GM10248 (cell line): ENCODE data around the gene SLC25A4.
A peak's percentile ranks its signal among the peaks of the same experiment; 100 is the strongest.

Experiments used
- CTCF ChIA-PET: fragments of 300-600 bp; sonication (Branson Sonifier 250); formaldehyde crosslinking; extraction: SDS; loops from one replicate; lab custom pipeline; 2021; ENCODE audit warnings: antibody characterized with exemption; lab: Yijun Ruan, JAX
- POLR2A ChIA-PET: fragments of 350-650 bp; sonication (Branson Sonifier 250); formaldehyde crosslinking; extraction: SDS; loops from one replicate; lab custom pipeline; 2020; ENCODE audit warnings: antibody characterized with exemption; lab: Yijun Ruan, JAX
- DNase-seq: peaks from one replicate; pipeline ENCODE4 v3.0.0; 2012; ENCODE audit errors: extremely low spot score
- CTCF ChIP-seq: IDR thresholded peaks from 2 replicates; pipeline ENCODE4 v1.5.1; 2012; ENCODE audit warnings: mild to moderate bottlenecking, low read depth; ENCODE audit errors: extremely low read depth, missing control alignments, control extremely low read depth

SLC25A4 gene

GRCh38 chr4:185142912-185143600 is at the start of gene SLC25A4:
SLC25A4 (plus strand) TSS chr4:185143266; CDS start chr4:185143373, 107 bp downstream.
- peak; percentile 96 for DNase-seq
- ChIA-PET POLR2A (interaction anchor here (0.5 to 1.8 kb wide), 21 partner anchors 9 to 681 kb away, joined by 3 to 11 read pairs (median 3); no protein-coding TSS in a partner anchor), CTCF (interaction anchor here (0.8 to 3.5 kb wide), 12 partner anchors 8 to 282 kb away, joined by 3 to 18 read pairs (median 3); partner anchors contain the start of gene UFSP2)
- peak; percentile 56 for TF ChIP-seq CTCF

GRCh38 chr4:185093603-185094002 is 49.5 kb upstream of the SLC25A4 start:
- TF ChIP-seq CTCF: no peak
- CTCF ChIA-PET: interaction anchor here (1.1 to 1.3 kb wide), 2 partner anchors 10 to 41 kb away, joined by 3 read pairs; no protein-coding TSS in a partner anchor
- POLR2A ChIA-PET: no interaction called here
- DNase-seq: no peak

- ChIA-PET CTCF (interaction anchor here (0.9 to 4.1 kb wide), 30 partner anchors 9 to 1256 kb away, joined by 3 to 24 read pairs (median 4); partner anchors contain the start of gene ACSL1), POLR2A (interaction anchor here (0.6 kb wide), 1 partner anchor 1417 kb away, joined by 5 read pairs; no protein-coding TSS in a partner anchor)
- peak; percentile 58 for TF ChIP-seq CTCF
- DNase-seq: peak; percentile 38
Observed at GRCh38 chr4:185096032-185096653, 46.9 kb upstream of the SLC25A4 start.

- ChIA-PET POLR2A (no interaction called here), CTCF (interaction anchor here (0.9 to 4.1 kb wide), 11 partner anchors 9 to 1257 kb away, joined by 3 to 24 read pairs (median 4); no protein-coding TSS in a partner anchor)
- DNase-seq: no peak
- no peak for TF ChIP-seq CTCF
Observed at GRCh38 chr4:185098474-185098873, 44.6 kb upstream of the SLC25A4 start.

- ChIA-PET CTCF (interaction anchor here (1.6 to 4.1 kb wide), 2 partner anchors 8 to 835 kb away, joined by 8 to 24 read pairs; no protein-coding TSS in a partner anchor), POLR2A (no interaction called here)
- TF ChIP-seq CTCF: no peak
- no peak for DNase-seq
Observed at GRCh38 chr4:185099024-185099682, 43.9 kb upstream of the SLC25A4 start.

- no peak for TF ChIP-seq CTCF
- POLR2A ChIA-PET: no interaction called here
- DNase-seq: no peak
- CTCF ChIA-PET: no interaction called here
Observed at GRCh38 chr4:185099940-185100339, 43.1 kb upstream of the SLC25A4 start.
